Stimulated activated CD8-positive, alpha-beta memory T cell treated with anti-CD3 and anti-CD28 coated beads, Interleukin-15, amount 100 ng/mL, for 1 hour (primary cell): ENCODE measurements around the gene SERPINC1.
"Not testable (repeated sequence)": the region's sequence is repeated elsewhere in the genome, so short reads cannot be mapped to it uniquely, and the experiment has no call there.

ENCODE experiments used
- DNase-seq: peaks from one replicate; pipeline ENCODE4 v3.0.0-alpha.2; 2020; ENCODE audit warnings: low read depth

Gene SERPINC1

DNA sequence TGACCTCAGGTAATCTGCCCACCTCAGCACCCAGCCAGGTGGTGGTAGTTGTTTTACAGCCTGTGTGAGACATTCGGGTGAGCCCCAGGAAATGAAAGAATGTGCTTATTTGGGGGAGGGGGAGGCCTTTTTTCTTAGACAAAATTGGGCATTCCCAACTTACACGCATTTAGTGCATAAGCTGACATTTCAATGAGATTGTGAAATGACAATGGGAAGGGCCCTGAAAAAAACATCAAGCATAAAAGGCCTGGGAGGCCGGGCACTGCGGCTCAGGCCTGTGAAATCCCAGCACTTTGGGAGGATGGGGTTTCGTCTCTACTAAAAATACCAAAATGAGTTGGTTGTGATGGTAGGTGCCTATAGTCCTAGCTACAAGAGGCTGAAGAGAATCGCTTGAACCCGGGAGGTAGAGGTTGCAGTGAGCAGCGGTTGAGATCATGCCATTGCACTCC is 54.3 kb downstream of the SERPINC1 start:
- DNase-seq = no peak

DNA sequence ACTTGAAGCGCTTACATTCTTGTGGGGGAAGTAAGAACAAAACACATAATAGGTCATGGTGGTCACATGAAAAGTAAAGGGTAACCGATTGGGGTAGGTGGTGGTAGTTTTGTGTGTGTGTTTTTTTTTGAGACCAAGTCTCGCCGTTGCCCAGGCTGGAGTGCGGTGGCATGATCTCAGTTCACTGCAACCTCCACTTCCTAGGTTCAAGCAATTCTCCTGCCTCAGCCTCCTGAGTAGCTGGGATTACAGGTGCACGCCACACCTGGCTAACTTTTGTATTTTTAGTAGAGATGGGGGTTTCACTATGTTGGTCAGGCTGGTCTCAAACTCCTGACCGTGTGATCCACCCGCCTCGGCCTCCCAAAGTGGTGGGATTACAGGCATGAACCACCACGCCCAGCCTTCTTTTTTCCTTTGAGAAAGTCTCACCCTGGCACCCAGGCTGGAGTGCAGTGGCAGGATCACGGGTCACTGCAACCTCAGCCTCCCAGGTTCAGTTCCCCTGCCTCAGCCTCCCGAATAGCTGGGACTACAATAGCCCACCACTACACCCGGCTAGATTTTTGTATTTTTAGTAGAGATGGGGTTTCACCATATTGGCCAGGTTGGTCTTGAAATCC is 54.9 kb downstream of the SERPINC1 start:
- DNase-seq = not testable (repeated sequence)

DNA sequence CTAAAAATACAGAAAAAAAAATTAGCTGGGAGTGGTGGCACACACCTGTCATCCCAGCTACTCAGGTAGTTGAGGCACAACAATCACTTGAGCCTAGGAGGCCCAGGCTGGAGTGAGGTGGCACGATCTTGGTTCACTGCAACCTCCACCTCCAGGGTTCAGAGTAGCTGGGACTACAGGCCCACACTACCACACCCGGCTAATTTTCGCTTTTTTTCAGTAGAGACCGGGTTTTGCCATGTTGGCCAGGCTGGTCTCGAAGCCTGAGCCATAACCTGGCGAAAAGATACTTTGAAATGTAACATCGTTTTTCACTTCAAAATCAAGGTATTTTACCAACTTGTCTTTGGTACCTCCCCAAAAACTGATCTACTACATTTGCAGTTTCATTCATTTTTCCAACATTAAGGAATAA is 55.4 kb downstream of the SERPINC1 start:
- no peak for DNase-seq

DNA sequence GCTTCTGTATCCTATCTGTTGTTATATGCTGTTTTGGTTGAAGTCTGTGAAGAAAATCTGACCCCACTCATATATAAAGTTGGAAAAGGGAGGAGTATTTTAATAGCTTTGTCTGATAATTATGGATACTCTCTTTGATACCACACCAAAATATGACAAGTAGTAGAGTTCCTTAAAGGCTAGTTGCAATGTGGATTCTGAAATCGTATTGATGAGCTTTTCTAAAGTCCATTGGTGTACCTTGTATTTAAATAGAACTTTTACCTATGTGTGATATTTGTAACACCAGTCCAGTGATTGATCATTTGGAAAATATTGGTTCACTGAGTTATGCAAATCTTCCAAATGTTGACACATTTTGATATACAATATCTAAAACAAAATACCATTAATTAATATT is 57.1 kb downstream of the SERPINC1 start:
- no peak for DNase-seq

DNA sequence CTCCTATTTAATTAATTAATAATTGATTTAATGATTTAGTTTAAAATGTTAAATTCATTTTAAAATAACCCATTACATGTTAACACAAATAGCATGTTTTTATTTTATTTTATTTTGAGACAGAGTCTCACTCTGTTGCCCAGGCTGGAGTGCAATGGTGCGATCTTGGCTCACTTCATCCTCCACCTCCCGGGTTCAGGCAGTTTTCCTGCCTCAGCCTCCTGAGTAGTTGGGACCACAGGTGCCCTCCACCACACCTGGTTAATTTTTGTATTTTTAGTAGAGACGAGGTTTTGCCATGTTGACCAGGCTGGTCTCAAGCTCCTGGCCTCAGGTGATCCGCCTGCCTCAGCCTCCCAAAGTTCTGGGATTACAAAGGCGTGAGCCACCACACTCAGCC is 57.6 kb downstream of the SERPINC1 start:
- DNase-seq = not testable (repeated sequence)

DNA sequence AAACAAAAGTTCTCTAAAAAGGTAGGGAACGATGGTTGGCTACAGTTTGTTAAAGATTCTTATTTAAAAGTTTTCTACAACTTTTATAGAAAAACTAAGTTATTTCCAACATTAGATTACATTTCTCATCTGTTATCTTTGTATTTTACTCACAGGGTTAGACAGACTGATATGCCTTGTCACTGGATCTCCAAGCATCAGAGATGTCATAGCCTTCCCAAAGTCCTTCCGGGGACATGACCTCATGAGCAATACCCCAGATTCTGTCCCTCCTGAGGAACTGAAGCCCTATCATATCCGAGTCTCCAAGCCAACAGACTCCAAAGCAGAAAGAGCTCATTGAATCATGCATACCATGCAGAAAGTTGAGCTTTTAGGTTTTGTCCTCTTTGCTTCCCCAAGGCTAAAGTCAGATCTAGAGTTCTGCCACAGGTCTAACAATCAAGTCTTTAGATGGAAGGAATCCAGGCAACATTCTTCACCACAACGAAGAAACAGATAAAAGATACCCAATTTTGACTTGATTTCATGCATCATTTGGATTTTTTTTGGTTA is 59.7 kb downstream of the SERPINC1 start:
- no peak for DNase-seq

DNA sequence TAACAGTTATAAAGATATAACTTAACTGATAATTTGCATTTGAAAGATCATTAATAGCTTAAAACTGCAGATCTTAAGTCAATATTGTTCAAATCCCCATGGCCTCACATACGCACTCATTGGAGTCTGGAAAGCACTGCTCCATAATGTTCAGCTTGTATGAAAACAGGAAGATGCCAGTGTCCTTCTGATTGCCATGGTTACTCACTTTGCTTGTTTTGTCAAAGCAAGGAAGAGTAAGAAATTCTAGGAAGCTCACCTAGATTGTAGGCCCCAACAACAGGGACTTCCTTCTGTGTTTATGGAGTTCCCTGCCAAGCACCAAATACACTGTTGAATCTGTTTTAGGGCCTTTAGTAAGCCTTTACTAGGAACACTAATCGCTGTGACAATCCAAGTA is 60.2 kb downstream of the SERPINC1 start:
- no peak for DNase-seq

DNA sequence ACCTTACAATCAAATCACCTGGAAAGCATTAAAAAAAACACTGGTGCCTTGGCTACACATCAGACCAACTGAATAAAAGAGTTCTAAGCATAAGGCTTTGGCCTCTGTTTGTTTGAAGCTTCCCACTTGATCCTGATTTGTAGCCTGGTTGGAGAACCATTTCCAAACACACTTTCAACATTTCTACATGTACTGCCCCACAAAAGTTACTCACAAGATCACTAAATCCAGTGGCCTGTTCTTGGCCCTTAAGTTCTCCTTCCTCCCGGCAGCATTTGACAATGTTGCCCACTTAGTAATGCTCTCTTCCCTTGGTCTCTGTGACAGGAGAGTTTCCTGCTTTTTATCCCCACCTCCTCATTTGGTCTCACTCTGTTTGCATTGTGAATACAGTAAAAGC is 61.1 kb downstream of the SERPINC1 start:
- DNase-seq = no peak
